ENCODE data around the gene KCTD16.

The KCTD16 gene

DNA sequence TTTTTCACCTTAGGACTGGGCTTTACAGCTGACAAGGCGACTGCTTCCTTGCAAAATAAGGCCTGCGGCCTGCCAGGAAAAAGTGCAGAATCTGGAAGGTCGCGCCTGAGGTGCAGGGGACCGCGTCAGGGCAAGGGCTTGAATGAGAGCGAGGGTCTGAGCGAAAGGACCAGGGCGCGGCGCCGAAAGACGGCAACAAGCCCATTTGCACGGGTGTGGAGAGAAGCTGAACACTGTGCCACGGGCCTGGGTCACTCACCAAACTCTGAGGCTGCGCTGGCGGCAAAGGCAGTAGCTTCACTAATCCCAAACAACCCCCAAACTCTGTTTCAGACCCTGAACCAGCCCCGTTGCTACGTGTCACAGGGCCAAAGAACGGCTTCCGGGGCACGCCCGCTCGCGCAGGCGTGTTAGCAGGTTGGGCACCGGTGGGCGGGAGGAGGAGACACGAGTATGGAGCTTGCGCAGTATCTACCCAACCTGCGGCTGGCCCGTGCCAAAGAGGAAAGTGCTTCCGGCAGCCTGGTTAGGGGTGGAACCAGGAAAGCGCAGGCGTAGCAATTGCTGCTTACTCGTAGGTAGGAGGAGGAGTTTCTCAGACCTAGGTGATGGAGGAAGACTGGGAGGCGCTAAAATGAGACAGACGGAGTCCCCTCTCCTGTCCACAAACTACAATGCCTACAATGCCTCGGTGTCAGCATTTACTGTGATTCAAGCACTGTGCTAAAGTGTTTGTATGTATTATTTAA, at the start of gene KCTD16, which contains the start of gene YIPF5:
TSS of gene KCTD16 (plus strand) at position 598 of the 749 bp plus-strand sequence.
TSS of gene YIPF5 (minus strand) at position 384 of the 749 bp plus-strand sequence. CDS start 704 bp downstream, outside the sequence.
- DNase-seq: peak; percentile 91

DNA sequence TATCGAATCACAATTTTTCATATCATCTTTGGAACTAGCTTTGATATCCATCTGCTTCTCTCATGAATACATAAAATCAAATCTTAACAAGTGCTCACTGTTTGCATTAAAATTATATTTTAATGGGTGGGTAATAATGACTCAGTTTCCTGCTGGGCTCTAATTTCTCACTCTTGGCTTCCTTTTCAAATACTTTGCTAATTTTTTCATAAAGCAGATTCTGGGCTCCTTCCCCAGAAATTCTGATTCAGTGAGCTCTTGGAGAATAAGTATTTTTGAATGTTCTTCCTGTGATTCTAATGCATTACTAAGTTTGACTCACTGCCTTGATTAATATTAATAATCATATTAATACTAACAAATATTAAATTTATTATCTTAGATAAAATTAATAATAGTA, 49.1 kb upstream of the KCTD16 start:
- DNase-seq: no peak

DNA sequence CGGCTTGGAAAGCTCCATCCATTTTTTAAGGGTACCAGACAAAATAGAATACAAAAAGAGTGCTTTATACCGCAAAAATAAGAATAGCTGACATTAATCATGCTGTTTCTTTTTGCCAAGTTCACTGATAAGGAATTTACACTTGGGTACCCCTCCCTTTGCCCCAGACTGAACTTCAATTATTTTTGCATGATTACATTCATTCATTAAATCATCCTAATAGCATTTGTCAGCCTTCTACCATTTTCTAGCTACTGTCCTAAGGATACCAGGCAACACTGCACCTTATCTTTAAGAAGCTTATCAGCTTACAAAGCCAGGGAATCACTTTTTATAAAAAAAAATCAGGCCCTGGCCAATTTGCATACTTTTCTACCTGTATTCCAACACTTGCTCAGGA, 48.6 kb upstream of the KCTD16 start:
- no peak for DNase-seq

DNA sequence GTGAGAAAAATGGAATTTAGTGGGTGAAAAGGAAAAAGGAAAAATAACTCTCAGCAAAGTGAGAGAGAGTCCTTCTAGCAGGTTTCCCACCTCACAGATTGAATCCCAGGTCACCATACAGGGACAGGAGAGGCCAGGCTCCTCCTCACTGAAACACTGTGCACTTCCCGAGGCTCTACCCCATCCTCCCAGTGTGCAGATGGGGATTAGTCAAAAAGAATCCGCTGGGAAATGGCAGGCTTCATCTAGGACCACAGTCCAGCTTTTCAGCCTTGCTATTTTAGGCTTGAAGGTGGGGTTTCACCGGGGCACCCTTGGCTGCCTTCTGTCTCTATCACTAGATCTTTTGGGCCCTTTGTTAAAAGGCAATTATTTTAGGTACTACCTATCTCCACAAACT, 48.0 kb upstream of the KCTD16 start:
- no peak for DNase-seq

DNA sequence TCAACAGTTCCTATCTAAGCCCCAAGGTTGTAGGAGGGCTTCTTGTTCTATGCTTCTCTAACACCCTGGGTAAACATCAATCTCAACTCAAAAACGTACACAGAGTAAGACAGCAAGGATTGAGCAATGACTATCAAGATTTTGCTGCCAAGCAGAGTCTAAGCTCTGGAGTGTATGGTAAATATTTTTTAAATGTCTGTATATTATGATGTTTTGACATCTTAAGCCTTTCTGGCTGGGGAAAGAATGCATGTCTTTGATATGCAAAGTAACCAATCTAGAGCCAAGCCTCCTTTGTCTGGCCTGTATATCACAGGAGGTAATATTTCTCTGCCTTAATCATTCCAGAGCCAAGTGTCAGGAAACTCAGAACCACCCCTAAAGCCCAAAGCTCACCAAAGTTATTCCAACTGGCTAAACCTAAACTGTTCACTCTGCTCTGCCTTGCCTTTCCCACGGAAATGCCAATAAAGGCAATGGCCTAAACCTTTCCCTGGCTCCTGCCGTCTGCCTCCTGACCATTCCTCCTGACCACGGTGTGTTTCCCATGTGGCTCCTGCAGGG, 45.4 kb upstream of the KCTD16 start:
- DNase-seq: no peak

DNA sequence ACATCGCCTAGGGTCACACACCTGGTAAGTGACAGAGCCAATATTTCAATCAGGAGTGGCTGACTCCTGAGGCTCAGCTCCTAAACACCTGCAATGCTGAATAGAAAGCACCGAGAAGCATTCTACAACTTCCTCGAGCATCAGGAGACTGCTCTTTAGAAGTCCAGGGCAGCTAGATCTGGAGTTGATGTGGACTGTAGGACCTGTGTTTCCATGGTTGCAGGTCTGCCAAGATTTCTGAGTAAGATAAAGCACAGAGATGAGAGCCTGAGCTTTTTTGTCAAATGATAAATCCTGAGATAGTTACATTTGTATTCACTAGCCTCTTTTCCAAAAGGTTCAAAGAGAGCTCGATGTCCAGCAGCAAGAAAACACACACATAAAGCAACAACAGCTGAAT, 44.0 kb upstream of the KCTD16 start:
- no peak for DNase-seq

DNA sequence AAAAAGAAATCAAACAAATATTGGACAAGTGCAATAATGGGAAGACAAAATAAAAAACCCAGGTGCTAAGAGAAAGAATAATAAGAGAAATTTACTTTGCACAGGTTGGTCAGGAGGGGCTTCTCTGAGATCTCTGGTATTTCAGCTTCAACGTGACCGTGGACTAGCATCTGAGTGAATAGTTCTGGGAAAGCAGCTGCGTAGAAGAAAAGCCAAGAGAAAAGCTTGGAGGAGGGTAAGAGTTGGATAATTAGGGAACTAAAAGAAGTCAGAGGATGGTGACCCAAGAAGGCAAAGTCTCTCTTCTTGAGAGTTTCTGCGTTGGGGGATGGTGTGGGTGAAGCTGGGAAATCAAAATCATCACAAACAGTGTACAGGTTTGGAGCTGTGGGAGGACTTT, 41.8 kb upstream of the KCTD16 start:
- no peak for DNase-seq

DNA sequence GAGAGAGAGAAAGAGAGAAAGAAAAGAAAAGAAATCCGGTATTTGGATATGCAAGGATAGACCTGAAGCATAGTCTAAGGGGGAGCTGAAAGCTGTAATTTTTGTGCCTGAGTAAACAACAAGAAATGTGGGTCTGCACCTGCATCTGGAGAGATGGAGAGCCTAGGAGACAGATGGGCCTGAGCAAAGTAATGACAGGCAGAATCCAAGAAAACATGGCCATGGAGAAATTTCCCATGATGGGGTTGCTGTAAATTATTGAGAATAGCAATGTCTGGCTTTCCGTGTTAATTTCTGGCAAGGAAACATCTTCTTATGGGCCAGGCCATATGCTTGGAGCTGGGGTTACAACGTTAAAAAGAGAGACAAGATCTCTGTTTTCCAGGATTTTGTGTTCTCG, 40.4 kb upstream of the KCTD16 start:
- no peak for DNase-seq

DNA sequence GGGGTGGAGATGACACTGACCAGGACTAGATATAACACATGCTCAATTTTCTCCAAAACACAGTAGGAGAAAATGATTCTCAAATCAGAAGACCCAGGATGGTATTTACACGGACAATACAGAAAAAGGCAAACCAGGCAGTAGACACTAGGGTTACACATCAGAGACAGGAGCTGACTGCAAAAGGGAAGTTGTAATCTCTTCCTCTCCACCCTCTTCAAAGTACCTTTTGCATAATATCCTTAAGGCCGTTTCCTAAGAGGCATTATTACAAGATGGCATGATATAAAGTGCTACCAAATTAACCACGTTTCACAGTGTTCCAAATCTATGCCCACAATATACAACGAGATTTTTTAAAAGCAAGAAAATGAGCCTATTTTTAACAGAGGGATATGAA, 39.4 kb upstream of the KCTD16 start:
- DNase-seq: no peak

DNA sequence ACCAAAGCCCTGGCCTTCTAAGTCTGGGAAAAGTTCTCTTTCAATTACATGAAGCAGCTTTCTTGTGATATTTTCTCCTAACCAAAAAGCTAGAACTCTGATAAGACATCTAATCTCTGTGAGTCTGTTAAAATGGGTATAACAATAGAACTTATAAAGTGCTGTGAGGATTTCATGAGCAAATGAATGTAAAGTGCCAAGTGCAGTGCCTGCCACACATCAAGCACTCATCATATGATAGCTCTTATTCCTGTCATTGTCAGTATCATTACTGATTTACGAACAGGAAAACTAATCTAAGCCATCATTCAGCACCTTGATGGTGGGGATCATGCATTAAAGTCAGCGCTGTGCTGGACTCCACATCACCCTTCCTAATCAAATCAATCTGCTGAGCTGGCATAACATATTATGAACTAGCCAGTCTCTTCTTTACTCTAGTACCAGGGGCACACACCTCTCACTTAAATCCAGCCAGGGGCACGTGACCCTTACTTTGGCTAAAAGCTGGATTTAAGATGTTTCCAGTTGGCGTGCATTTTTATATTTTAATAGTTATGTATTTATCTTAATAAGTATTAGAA, 37.5 kb upstream of the KCTD16 start:
- no peak for DNase-seq

DNA sequence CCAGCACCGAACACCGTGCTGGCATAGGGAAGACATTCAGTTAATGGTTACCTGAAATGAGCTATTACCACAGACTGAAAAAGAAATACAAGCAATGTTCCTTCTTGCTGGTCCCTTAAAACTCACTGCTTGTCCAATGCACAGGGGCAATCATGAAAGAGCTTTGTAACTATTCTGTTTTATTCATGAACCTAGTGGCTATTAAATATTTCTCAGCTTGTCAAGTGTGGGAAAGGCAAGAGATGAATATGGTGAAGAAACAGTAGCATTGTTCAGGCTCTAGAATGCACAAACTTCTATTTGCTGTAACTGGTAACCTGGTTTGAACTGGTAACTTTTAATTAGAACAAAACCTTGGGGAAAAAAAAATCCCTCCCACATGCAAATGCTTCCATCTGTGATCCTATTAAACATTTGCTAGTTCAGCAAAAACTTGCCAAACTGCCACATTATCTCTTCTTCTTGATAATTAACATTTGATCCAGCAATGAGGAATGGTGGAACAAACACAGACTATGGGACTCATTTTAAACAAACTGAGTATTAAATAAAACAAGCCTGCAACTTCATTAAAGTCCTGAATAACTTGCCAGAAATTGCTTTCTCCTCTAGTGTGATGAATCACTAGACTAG, 36.4 kb upstream of the KCTD16 start:
- DNase-seq: no peak

DNA sequence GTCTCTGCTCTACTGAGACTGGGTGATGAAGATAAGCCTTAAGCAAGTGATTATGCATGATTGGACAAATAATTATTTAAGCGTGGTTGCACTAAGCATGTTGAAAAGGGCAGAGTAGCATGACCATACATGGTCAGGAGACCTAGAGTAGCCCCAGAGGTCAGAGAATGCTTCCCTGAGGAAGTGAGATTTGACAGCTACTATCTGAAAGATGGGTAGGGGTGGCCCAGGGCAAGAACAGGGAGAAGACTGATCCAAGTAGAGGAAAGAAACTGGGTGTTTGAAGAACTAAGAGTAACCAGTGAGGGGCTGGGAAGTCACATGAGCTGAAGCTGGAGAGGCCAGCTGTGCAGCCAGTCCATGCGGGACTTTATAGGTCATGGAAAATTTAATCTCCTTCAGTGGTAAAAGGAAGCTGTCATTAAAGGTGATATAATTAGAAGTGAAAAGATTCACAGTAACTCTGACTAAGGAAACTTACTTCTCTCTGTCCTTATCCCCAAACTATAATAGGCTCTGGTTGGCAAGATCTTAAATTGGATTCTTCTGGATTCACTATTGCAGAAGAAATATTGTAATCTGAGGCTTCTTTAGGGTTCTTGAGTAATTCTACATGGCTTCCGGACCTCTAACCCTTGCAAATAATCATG, 35.4 kb upstream of the KCTD16 start:
- no peak for DNase-seq

DNA sequence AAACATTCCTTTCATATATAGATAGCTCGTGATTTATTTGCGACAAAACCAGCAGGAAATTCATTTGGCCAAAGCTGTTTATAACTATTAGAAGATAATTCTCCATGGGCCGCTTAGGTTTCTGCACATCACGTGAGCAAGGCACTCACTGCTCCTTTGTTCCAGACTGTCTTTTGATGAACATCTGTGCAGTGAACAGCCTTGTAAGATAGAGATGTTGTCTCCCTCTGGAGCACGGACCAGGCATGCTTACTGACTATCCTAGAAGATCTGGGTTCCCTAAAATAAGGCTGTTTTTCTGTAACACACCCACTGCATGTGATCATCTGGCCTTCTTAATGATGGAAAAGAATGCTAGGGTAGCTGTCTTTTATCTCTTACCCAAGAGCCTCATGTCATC, 31.1 kb upstream of the KCTD16 start:
- DNase-seq: no peak

DNA sequence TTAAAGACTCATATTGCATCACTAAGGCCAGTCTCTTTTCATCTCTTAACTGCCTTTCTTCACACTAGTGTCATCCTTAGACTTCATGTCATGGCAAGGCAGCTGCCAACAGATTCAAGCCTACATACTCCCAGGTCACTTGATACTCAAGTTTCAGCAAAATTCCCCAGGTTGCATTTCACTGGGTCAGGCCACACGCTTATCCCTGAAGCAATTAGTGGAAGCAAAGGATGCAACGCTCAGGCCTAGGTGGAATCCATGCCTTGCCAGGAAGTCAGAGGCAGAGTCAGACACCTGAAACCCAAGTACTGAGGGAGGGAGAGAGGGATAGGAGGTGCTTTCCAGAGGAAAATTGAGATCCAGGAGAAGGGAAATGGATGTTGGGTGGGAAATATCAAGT, 29.1 kb upstream of the KCTD16 start:
- no peak for DNase-seq

DNA sequence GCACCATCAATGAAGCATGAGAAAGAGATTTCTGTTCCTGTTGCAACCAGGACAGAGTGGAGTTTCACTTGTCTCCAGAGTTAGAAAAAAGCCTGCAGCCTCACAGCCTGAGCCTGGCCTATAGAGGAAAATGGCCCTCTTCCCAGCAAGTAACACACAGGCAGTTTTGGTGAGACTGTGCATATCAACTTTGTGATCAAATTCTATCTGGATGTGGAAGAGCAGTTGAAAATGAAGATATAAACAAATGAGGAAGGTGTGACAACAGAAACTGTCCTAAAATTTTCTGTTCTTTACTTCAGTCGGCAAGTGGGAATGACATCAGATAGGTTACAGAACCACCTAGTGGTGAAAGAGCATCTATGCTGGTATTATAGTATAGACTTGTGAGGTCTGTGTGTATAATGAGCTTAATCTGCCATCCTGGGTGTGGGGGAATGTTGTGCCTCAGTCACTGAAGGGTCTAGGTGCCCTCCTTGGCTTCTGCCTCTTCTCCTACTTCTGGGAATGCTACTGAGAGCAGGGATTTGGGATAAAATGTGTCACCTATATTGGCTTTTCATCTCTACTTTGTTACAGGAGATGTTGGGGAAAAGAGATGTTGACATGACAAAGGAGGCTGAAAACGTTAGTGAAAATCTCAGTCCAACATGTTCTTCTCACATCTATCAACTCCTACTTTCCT, 28.4 kb upstream of the KCTD16 start:
- DNase-seq: peak; percentile 11

DNA sequence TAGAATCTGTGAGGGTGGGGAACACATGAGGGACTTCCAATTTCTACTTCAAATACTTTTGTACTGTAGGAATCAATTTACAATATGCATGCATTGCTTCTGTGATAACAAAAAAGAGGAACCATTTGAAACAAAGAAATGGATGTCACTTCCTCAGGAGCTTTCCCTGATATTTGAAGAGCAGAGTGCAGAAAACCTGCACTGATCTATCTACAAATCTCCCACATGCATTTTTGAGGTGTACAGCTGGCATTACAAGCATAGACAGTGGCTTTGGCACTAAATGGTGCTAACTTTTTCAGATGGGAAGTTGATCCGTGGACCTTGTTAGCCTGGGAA, 27.9 kb upstream of the KCTD16 start:
- no peak for DNase-seq

DNA sequence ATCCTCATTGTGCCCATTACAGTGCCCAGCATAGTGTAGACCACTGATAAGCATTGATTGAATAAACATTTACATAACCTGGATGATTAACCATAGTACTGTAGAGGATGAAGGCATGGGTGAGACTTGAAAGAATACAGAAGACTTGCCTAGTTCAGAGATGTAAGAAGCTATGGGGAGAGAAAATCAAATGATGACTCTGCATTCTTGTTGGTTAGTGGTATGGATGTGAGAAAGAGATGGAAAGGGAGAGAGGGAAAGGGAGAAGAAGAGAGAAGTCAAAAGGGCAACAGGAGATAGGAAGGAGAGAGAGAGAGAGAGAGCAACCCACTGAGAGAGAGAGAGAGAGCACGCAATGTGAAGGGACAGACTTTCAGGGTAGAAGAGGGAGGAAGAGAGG, 27.0 kb upstream of the KCTD16 start:
- DNase-seq: no peak

DNA sequence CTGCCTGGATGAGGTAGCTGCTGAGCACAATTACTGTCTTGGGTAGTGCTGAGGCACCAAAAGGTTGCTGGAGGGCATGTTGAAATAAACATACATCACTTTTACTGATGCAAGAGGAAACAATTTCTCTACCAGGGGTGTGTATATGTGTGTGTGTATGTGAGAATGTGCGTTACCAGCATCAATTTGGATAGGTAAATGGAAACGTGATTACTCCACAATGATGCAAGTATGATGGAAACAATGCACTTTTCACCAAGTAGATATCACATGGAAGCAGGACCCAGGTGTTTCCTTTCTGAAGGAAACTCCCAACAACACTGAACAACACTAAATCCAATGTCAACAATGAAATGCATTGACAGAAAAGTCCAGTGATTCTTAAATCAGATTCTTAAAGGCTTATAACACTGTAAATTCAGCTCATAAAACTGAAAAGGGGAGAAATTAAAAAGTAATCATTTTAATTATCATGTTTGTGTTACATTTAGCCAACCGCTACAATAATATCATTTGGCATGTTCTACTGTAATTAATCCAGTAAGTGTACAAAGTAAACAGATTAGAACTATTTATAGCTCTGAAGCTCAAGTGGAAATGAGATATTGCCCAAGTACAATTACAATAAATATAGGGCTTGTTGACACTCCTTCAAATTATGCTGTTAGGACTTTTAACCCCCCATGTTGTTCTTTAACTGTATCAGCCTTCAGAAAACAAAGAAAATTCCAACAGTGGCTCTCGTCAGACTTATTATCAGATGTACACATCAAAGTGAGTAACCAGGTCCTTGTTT, 25.5 kb upstream of the KCTD16 start:
- peak; percentile 61 for DNase-seq

DNA sequence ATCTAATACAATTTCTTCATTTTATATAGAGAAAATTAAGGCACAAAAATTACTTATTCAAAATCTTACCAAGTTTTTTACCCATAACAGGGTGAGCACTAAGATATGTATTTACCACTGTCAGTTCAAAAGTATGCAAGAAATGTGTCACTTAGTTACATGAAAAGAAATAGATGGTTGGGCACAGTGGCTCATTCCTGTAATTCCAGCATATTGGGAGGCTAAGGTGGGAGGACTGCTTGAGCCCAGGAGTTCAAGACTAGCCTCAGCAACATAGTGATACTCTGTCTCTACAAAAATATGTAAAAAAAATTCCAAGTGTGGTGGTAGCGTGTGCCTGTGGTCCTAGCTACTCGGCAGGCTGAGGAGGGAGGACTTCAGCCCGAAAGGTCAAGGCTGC, 19.6 kb upstream of the KCTD16 start:
- DNase-seq: no peak

DNA sequence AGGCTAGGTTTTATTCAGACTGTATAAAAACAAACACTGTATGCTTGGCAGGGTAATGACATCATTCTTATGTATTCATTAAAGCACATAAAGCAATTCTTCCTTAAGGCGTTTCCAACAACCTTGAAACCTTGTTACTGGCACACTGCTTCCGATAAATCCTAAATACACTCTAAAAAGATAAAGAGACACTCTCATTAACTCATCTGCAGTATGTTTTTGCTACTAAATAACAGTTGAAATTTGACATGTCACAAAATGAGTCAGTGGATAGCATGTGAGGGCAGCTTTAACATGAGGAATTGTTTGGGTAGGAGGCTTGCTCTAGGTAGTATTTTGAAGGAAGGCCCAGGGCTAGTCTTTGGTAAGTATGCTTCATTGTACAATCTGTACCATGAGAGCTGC, 13.9 kb upstream of the KCTD16 start:
- no peak for DNase-seq

DNA sequence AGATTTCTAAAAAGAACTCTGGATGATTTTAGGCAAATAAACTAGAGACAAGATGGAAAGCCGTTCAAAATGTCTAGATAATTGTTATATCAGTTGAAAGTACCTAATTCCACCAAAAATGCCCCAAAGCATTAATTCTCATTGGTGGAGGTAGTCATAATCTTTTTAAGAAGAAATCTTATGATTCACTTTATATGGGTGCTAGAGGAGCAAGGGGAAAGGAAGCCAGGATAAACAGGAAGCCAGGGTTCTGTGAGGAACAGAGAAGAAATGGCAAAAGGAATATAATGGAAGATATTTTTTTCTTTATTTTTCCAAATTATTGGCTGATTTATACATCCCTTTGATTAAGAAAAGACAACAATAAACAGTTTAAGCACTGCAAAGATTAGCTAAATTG, 8.0 kb upstream of the KCTD16 start:
- DNase-seq: no peak

DNA sequence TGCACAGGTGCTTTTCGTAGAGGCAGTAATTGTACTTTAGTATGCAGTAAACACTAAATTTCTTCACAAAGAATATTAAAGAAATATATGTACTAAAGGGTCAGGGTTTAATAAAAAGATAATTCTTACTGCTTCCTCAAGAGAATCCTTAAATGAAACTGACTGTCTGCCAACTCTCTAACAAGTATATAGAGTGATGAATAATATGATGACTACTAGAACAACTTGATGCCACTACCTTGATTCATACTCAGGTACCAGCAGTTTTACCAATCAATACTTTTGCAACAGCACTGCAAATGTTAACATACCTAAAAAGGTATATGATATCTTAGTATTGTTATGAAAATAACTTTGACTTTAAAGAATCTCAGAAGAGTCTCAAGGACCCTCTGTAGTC, 4.0 kb upstream of the KCTD16 start:
- no peak for DNase-seq

Data from NCI-H1105 (cell line).